H1 (cell line): ENCODE measurements around the gene PDRG1. TPM values are rescaled to one million over a fixed set of nuclear protein-coding genes. Genes with fewer than 3 reads are reported as not detected.

ENCODE experiments used
- CTCF ChIA-PET: fragments of 300-600 bp; sonication (Branson Sonifier 250); formaldehyde crosslinking; loops from one replicate; lab custom pipeline; 2021; ENCODE audit not compliant: partially characterized antibody; lab: Charles Lee
- POLR2A ChIA-PET: fragments of 300-600 bp; sonication (Branson Sonifier 250); formaldehyde crosslinking; loops from one replicate; lab custom pipeline; 2021; ENCODE audit warnings: inconsistent platforms; ENCODE audit not compliant: partially characterized antibody; lab: Charles Lee
- DNase-seq, 2 experiments: peaks; one replicate each; pipeline versions ENCODE4 v3.0.0 to v3.0.0-alpha.2; 2010 to 2022; ENCODE audit warnings: low spot score in 2 of 2, low read depth in 1 of 2, mixed read lengths in 1 of 2
- FAIRE-seq: peaks from 2 replicates; lab custom pipeline; 2011; peaks lifted over from hg19 to GRCh38; lab: Jason Lieb, UNC
- H2AFZ ChIP-seq: 2 replicates; pipeline ENCODE4 v1.8.1; 2012; ENCODE audit warnings: low read length, inconsistent platforms
- H2AK5ac ChIP-seq: 2 replicates; pipeline ENCODE4 v1.6.1; 2013; ENCODE audit warnings: low read depth, low read length
- H2BK120ac ChIP-seq: replicated peaks from 2 replicates; pipeline ENCODE3; 2013; ENCODE audit warnings: low read depth, low read length, inconsistent platforms
- H2BK12ac ChIP-seq: 2 replicates; pipeline ENCODE4 v1.6.1; 2013; ENCODE audit warnings: low read depth, low read length
- H2BK15ac ChIP-seq: 2 replicates; pipeline ENCODE4 v1.6.1; 2013; ENCODE audit warnings: low read length
- H2BK20ac ChIP-seq: 2 replicates; pipeline ENCODE4 v1.6.1; 2013; ENCODE audit warnings: low read length
- H2BK5ac ChIP-seq: 2 replicates; pipeline ENCODE4 v1.6.1; 2013; ENCODE audit warnings: low read depth, low read length
- H3K14ac ChIP-seq: 2 replicates; pipeline ENCODE4 v1.6.1; 2013; ENCODE audit warnings: inconsistent platforms; ENCODE audit not compliant: insufficient read length
- H3K18ac ChIP-seq: 2 replicates; pipeline ENCODE4 v1.6.1; 2013; ENCODE audit warnings: low read length; ENCODE audit errors: extremely low read depth
- H3K23ac ChIP-seq: 2 replicates; pipeline ENCODE4 v1.6.1; 2013; ENCODE audit warnings: inconsistent platforms; ENCODE audit not compliant: insufficient read length
- H3K23me2 ChIP-seq: 2 replicates; pipeline ENCODE4 v1.6.1; 2013; ENCODE audit warnings: low read depth, low read length
- H3K27ac ChIP-seq: 2 replicates; pipeline ENCODE4 v1.6.1; 2011; ENCODE audit warnings: low read depth, low read length, inconsistent platforms
- H3K27me3 ChIP-seq, 4 experiments: replicated peaks in 1 of 4; 1 replicate in 1 of 4; 2 replicates in 3 of 4; pipeline versions ENCODE4 v1.6.1 to v1.8.1; 2011 to 2013; ENCODE audit warnings: low read length in 3 of 4, mild to moderate bottlenecking in 3 of 4, inconsistent platforms in 2 of 4, mixed read lengths in 2 of 4, moderate library complexity in 1 of 4; ENCODE audit not compliant: control insufficient read depth in 3 of 4, insufficient read depth in 3 of 4; ENCODE audit errors: extremely low read depth in 1 of 4
- H3K36me3 ChIP-seq, 4 experiments: 2 replicates each; pipeline versions ENCODE4 v1.6.1 to v1.8.1; 2011 to 2013; ENCODE audit warnings: mild to moderate bottlenecking in 4 of 4, low read length in 3 of 4, moderate library complexity in 2 of 4, control low read depth in 1 of 4, inconsistent platforms in 1 of 4; ENCODE audit not compliant: insufficient read depth in 4 of 4, control insufficient read depth in 2 of 4
- H3K4ac ChIP-seq: replicated peaks from 2 replicates; pipeline ENCODE3; 2013; ENCODE audit warnings: low read length, low read depth, mixed read lengths, inconsistent platforms; ENCODE audit not compliant: insufficient read length
- H3K4me1 ChIP-seq, 4 experiments: replicated peaks in 1 of 4; 1 replicate in 1 of 4; 2 replicates in 3 of 4; pipeline versions ENCODE4 v1.6.1 to v1.8.1; 2011 to 2013; ENCODE audit warnings: low read length in 3 of 4, inconsistent platforms in 2 of 4, mixed read lengths in 1 of 4; ENCODE audit not compliant: insufficient read depth in 4 of 4, control insufficient read depth in 3 of 4
- H3K4me2 ChIP-seq, 2 experiments: 2 replicates each; pipeline versions ENCODE4 v1.6.1 to v1.8.1; 2011 to 2013; ENCODE audit warnings: low read depth in 2 of 2, low read length in 2 of 2, control low read depth in 1 of 2, inconsistent platforms in 1 of 2, mild to moderate bottlenecking in 1 of 2; ENCODE audit not compliant: insufficient read depth in 1 of 2
- H3K4me3 ChIP-seq, 4 experiments: fragments of 200-600, 300-600 bp in 1 of 4; sonication (generic), shearing (Covaris generic), sonication (Bioruptor Twin) in 1 of 4; 2 replicates each; pipeline versions ENCODE4 v1.5.1 to v1.8.1; 2011 to 2016; ENCODE audit warnings: low read length in 4 of 4, low read depth in 3 of 4, control low read depth in 2 of 4, inconsistent platforms in 2 of 4, mild to moderate bottlenecking in 2 of 4, mixed read lengths in 1 of 4, moderate library complexity in 1 of 4; ENCODE audit not compliant: insufficient read depth in 2 of 4; ENCODE audit errors: extremely low read depth in 1 of 4
- H3K56ac ChIP-seq: replicated peaks from 2 replicates; pipeline ENCODE3; 2013; ENCODE audit warnings: low read depth, mild to moderate bottlenecking, mixed read lengths, low read length, inconsistent platforms; ENCODE audit not compliant: insufficient read length
- H3K79me1 ChIP-seq: 2 replicates; pipeline ENCODE4 v1.6.1; 2013; ENCODE audit warnings: low read depth, low read length, control low read depth
- H3K79me2 ChIP-seq, 2 experiments: 2 replicates each; pipeline versions ENCODE4 v1.6.1 to v1.8.1; 2012 to 2013; ENCODE audit warnings: low read length in 2 of 2, mild to moderate bottlenecking in 2 of 2, inconsistent platforms in 1 of 2; ENCODE audit not compliant: insufficient read depth in 2 of 2, control insufficient read depth in 1 of 2
- H3K9ac ChIP-seq, 4 experiments: replicated peaks in 1 of 4; 1 replicate in 1 of 4; 2 replicates in 3 of 4; pipeline versions ENCODE4 v1.6.1 to v1.8.1; 2011 to 2013; ENCODE audit warnings: low read depth in 3 of 4, low read length in 3 of 4, control low read depth in 2 of 4, mild to moderate bottlenecking in 2 of 4, moderate library complexity in 2 of 4, inconsistent platforms in 1 of 4; ENCODE audit errors: extremely low read depth in 1 of 4
- H3K9me3 ChIP-seq, 2 experiments: 2 replicates each; pipeline versions ENCODE4 v1.6.1 to v1.8.1; 2012 to 2013; ENCODE audit warnings: mild to moderate bottlenecking in 2 of 2, moderate library complexity in 2 of 2, control low read depth in 1 of 2, inconsistent platforms in 1 of 2, low read depth in 1 of 2, low read length in 1 of 2, mixed read lengths in 1 of 2; ENCODE audit not compliant: insufficient read depth in 2 of 2
- H4K20me1 ChIP-seq, 2 experiments: replicated peaks in 1 of 2; 2 replicates each; pipeline versions ENCODE3 to v1.8.1; 2011 to 2013; ENCODE audit warnings: inconsistent platforms in 2 of 2, low read length in 2 of 2, mild to moderate bottlenecking in 1 of 2; ENCODE audit not compliant: insufficient read depth in 2 of 2, control insufficient read depth in 1 of 2
- H4K5ac ChIP-seq: 2 replicates; pipeline ENCODE4 v1.6.1; 2013; ENCODE audit warnings: low read length, low read depth, mixed read lengths, inconsistent platforms; ENCODE audit not compliant: insufficient read length
- H4K8ac ChIP-seq: 2 replicates; pipeline ENCODE4 v1.8.0; 2013; ENCODE audit warnings: mild to moderate bottlenecking, moderate library complexity, low read length, inconsistent platforms; ENCODE audit not compliant: insufficient read depth; ENCODE audit errors: extremely low read depth
- H4K91ac ChIP-seq: replicated peaks from 2 replicates; pipeline ENCODE3; 2013; ENCODE audit warnings: low read length, mixed read lengths, inconsistent platforms; ENCODE audit not compliant: insufficient read length
- WGBS, 2 experiments: shearing (Covaris generic) in 1 of 2; methylation state at CpG; one replicate each; pipeline versions ENCODE4 v1.1.6 to v1.1.7; 2013 to 2015; ENCODE audit warnings: low lambda C conversion rate in 2 of 2, mixed read lengths in 2 of 2, inconsistent platforms in 1 of 2, low coverage in 1 of 2, missing lambda C conversion rate in 1 of 2; ENCODE audit not compliant: insufficient replicate concordance in 2 of 2, insufficient coverage in 1 of 2, insufficient read length in 1 of 2; ENCODE audit errors: extremely low coverage in 1 of 2, missing lambda C conversion rate in 1 of 2; 5-methylcytosine and 5-hydroxymethylcytosine counted together
- polyA plus RNA-seq, 7 experiments: library from polyadenylated mRNA; depleted of rRNA in 3 of 7; stranded (reverse) in 5 of 7; unstranded in 2 of 7; fragments of >200 nt in 5 of 7; fragments of 200-250 nt in 2 of 7; gene quantifications; 1 replicate in 5 of 7; 2 replicates in 1 of 7; 4 replicates in 1 of 7; pipeline versions ENCODE4 v1.2.1 to v1.2.3, GENCODE V29; 2011 to 2013; ENCODE audit warnings: missing spikeins in 2 of 7, mixed read lengths in 2 of 7
- total RNA-seq: library from RNA; stranded (reverse); fragmentation: NEBNext Ultra II Directional; extraction: Animal tissue kit (Norgen Biotek cat#: 25700); gene quantifications from 2 replicates; pipeline ENCODE4 v1.2.1, GENCODE V29; 2021

PDRG1 gene
- total and polyA plus RNA-seq, 2 of the 8 experiments (the other 6 are each of a cell fraction or from before 2014, with no cell fraction given) = 14.2 to 20.8 TPM

GRCh38 chr20:31934491-31934890 lies 17.4 kb downstream of the PDRG1 start:
- Histone ChIP-seq H3K14ac (no peak overlapping the region), H3K23ac (no peak overlapping the region), H3K23me2 (no peaks in the 10 kb centered on the region), H2AFZ (no peak overlapping the region), H2BK120ac (no peak overlapping the region), H3K56ac (no peak overlapping the region), H3K79me2 (no peaks in the 10 kb centered on the region), H3K4me2 (no peak overlapping the region), H3K4me1 (peaks cover 0 to 8% (median 4%) of the 10 kb centered on the region in 4 experiments; a peak in 6 of 7 replicates), H3K4me3 (no peak overlapping the region), H4K8ac (no peak overlapping the region), H3K18ac (no peak overlapping the region), H3K27me3 (peaks cover 2 to 12% (median 6%) of the 10 kb centered on the region in 4 experiments; a peak in 4 of 7 replicates), H2AK5ac (no peak overlapping the region), H3K9ac (no peak overlapping the region), H4K20me1 (no peaks in the 10 kb centered on the region), H2BK12ac (peak overlapping the region; percentile 68; the same call in 1 of the 2 replicates), H2BK5ac (no peak overlapping the region), H4K5ac (no peak overlapping the region), H3K9me3 (no peaks in the 10 kb centered on the region), H3K79me1 (no peaks in the 10 kb centered on the region), H3K27ac (no peak overlapping the region), H4K91ac (no peak overlapping the region), H2BK20ac (no peak overlapping the region), H3K4ac (no peak overlapping the region), H3K36me3 (no peaks in the 10 kb centered on the region), H2BK15ac (no peak overlapping the region; the same call in 1 of the 2 replicates)
- FAIRE-seq (no peak), DNase-seq (no peak)
- 90% methylated on average over 14 of the region's 14 CpGs; no CpG with 5 or more reads in 1 of the 2 experiments for WGBS, 2 experiments
- POLR2A ChIA-PET = no interaction called here
- CTCF ChIA-PET = interaction anchor here (0.8 to 6.5 kb wide), 23 partner anchors 10 to 96 kb away, joined by 3 to 71 read pairs (median 6); partner anchors contain the start of genes FOXS1 and PDRG1
